HG03064 (cell line): ENCODE results near the gene VPS37D.

Experiments
- ATAC-seq: cut with Tn5 transposase; IDR thresholded peaks from one replicate; pipeline ENCODE4 v1.9.1; 2021; ENCODE audit warnings: low read depth; ENCODE audit not compliant: unreplicated experiment

Gene VPS37D

DNA sequence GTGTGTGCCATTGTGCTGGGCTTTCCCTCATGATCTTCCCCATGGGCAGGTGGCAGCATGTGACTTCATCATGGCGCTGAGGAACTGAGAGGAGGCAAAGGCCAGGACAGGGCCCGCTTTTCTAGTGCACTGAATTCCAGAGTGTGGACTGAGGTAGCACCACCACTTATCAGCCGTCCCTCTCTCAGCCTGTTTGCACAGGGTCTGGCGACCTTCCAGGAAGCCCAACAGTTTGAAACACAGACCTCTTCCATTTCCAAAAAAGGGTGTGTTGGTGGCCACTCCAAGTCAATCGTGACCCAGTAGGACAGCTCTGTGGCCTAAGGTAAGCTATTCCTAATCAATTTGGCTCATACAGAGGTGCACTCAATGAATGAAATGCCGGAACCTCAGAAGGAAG lies 11.2 kb downstream of the VPS37D start:
- no peak for ATAC-seq

DNA sequence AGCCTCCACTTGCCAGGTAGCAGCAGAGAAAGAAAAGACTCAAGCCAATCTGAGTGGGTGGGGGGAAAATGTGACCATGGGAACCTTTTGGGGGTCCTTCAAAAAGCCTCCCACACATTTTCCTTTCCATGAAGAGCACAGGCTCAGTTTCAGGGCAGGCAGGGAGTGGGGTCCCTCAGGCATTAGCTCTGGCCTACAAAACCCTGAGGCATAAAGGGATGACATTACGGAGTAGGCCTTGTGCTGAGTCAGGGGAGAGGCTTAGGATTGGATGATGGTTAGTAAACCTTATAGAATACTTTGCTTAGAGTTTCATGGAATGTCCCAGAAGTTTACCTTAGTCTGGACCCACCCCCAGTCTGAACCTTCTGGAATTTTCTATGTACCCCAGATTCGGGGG lies 12.1 kb downstream of the VPS37D start:
- ATAC-seq, result no peak

DNA sequence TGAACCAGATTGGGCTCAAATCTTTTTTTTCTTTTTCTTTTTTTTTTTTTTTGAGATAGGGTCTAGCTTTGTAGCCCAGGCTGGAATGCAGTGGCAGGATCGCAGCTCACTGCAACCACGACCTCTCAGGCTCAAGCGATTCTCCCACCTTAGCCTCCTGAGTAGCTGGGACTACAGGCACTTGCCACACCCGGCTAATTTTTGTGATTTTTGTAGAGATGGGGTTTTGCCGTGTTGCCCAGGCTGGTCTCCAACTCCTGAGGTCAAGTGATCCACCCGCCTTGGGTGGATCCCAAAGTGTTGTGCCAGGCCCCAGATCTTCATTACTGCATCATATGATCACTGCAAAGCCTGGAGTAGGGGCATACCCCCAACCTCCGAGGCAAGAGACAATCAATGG lies 12.9 kb downstream of the VPS37D start:
- ATAC-seq, result no peak

DNA sequence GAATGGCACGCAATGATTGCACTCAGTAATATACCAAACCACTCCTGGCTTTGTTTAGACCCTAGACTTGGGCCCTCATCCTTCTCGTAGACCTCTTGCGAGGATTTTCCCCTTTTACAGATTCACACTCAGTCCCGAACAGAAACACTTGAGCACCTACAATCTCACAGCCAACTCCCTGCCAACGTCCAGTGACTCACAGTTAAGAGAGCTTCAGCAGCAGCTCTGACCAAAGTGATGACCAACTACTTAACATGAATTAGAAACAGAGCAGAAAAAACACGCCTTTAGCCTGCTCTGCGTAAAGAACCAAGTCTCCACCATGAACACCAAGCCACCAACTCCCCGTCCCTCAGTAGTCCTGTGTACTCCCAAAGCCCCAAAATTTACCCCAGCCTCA lies 13.4 kb downstream of the VPS37D start:
- ATAC-seq, result no peak

DNA sequence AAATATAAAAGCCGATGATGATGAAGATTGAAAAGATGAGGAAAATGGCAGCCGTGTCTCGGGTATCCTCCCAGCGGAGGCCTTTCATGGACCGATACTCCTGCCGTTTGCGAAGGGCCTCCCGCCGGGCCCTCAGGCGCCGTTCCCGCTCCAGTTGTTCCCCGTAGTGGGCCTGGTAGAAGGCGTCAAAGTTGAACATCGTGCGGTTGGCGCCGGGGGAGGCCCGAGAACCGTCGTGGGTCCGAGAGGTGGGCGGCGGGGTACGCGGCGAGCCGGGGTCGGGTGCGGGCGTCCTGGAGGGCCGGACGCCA lies 15.1 kb downstream of the VPS37D start:
- ATAC-seq, result peak; percentile 12

DNA sequence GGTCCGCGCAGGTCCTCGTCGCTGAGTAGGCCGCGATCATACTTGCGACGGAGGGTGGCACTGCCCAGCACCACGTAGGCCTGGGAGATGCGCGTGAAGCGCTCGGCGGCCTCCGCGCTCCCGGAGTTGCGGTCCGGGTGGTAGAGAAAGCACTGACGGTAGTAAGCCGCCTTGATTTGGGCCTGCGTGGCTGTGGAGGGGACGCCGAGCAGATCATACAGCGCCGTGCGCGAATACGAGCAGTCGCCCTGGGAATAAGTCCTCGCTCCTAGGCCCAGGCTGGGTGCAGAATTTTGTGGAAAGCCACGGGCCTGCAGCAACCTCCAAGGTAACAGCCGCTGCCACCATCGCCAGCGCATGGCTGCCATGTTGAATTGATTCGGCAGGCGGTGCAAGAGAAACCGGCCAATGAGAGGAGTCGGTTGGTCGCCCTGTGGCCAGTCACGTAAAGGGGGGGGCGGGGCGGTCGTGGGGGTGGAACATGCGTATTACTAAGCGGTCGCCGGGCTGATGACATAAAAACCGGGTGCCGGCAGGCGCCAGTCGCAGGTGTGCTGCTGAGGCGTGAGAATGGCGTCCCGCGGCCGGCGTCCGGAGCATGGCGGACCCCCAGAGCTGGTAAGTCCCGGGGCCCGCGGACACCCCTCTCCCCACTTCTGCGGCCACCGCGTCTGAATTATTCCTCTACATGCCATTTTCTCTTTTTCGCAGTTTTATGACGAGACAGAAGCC lies 15.6 kb downstream of the VPS37D start, which contains the start of the genes BUD23 and DNAJC30:
Gene BUD23 (plus strand): TSS at position 542 of the 732 bp plus-strand sequence. CDS start 29 bp downstream, at position 571.
Gene DNAJC30 (minus strand): TSS at position 398 of the 732 bp plus-strand sequence. CDS start 30 bp downstream, at position 368.
- peak; percentile 90 for ATAC-seq

DNA sequence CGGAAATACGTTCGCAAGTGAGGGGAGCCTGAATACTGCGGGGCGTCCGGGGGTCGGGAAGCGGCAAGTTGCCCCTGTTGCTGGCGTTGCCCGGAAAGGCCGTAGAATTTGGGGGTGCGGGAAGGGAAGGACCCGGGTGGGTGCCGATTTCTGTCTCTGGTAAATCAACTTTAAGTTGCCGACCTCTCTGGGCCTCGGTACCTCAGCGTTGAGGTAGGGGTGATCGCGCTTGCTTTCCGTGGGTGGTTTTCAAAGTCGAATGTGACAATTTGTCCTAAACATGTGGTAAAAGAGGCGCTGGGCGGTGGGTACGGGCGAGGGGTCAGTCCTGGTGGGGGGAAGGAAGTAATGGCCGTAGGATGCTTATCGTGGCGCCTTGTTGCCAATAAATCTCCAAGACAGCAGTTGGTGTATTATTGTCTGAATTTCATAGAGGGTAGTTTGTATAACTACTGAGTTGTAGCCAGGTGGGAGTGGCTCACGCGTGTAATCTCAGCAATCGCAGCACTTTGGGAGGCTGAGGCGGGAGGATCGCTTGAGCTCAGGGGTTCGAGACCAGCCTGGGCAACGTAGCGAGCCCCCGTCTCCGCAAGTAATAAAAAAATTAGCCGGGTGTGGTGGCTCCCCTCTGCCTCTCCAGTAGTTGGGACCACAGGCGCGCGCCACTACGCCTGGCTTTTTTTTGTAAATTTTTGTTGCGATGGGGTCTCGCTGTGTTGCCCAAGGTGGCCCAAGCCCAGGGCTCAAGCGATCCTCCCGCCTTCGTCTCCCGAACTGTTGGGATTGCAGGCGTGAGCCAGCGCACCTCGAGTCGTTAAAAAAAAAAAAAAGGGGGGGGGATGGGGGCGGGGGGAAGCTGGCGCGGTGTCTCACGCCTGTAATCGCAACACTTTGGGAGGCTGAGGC lies 16.4 kb downstream of the VPS37D start:
- ATAC-seq, result no peak

DNA sequence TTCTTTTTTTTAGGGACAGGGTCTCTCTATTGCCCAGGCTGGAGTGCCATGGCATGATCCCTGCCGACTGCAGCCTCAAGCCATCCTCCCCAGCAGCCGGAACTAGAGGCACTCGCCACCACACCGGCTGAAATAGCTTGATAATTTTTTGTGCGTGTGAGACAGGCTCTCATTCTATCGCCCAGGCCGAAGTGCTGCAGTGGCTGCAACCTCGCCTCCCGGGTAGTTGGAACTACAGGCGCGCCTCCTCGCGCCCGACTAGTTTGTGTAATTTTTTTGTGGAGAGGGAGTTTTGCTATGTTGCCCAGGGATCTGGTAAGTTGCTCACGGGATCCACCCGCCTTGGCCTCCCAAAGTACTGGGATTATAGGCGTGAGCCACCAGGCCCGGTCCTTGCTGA lies 17.7 kb downstream of the VPS37D start:
- no peak for ATAC-seq

DNA sequence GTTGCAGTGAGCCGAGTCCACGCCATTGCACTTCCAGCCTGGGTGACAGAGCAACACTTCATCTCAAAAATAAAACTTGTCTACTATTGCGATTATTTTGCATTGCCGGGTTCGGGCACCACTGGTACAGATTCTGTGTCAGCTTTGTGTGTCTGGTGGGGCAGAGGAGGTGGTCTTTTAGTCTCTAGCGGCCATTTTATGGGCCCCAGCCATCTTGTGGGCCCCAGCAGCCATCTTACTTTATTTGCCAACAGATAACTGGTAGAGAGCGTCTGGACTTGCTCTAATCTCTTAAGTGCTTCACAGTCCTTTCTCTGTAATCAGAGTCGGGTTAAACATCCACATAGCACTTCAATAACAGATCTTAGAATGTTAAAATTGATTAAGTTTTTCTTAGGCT lies 20.7 kb downstream of the VPS37D start:
- ATAC-seq, result no peak

DNA sequence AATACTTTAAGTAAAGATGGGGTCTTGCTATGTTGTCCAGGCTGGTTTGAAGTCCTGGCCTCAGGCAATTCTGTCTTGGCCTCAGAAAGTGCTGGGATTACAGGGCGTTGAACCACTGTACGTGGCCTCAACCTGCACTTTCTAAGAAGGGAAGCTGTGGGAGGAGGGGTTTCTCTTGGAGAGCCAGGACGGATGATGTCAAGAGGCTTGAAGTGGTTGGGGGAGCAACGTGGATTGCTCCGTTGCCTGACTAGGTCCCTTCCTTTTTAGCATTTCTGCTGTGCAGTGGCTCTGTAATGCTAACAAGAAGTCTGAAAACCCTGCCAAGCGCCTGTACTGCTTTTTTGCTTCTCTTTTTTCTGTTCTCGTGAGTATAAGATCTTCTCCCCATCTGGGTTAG lies 23.0 kb downstream of the VPS37D start:
- ATAC-seq, result no peak

DNA sequence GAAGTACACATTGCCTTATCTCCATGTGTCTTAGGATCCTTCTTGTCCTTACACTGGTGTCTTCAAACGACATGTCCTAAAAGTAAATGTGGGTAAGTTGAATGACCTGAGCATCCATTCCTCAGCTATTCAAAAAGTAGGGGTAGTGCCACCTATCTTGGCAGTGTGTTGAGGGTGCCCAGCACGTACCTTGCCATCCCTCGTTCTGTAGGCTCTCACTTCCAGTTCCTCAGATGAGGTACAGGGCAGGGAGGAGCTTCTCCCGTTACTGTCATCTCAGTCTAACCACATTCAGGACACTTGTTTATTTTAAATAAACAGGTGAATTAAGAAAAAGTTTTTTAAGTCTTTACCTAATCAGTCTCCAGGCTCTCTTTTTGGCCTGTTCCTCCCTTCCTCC lies 28.7 kb downstream of the VPS37D start:
- ATAC-seq, result no peak

DNA sequence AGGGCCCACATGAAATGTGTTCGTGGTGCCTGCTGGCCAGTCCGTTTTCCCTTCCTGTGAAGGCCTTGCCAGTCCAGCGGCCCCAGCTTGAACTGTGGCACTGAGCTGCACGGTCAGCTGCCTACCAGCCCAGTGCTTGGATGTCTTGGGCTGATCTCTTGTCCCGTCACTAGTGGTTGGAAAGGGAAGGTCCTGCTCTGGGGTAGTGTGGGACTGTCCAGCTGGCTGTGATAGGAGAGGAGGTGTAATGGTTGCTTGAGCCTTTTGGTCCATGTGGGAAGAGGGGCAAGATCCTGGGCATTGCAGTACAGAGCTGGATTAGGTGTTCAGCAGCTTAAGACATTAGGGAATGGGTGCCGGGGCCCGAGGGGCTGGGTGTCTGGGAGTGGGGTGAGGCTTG lies 30.8 kb downstream of the VPS37D start:
- ATAC-seq, result no peak

DNA sequence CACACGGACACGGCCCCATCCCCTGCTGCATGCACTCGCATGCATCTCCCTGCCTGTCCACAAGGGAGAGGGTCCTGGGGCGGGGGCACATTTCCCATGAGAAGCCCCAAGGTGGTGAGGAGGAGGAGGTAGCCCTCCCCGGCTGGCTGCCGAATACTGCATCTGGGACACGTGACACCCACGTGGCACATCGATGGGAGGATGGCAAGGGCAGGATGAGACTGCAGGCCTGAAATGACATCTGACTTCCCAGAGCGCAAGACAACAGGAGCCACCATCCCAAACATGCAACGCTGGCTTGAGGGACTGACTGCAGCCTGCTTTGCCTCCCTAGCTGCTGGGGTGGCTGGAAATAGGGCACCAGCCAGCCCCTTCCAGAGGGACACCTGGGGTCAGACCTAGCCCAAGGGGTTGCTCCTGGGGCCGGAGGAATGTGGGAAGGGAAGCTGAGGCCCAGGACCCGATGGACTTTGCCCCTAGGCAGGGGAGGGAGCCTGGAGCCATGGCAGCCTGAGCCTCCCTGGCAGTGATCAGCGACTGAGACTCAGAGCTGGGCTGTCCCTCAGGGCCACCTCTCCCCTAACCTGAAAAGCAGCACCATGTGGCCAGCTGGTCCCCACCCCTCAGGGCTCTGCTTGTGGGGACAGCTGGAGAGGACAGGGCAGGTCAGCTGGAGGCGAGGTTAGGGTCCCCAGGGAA lies 31.9 kb downstream of the VPS37D start:
- ATAC-seq, result no peak

DNA sequence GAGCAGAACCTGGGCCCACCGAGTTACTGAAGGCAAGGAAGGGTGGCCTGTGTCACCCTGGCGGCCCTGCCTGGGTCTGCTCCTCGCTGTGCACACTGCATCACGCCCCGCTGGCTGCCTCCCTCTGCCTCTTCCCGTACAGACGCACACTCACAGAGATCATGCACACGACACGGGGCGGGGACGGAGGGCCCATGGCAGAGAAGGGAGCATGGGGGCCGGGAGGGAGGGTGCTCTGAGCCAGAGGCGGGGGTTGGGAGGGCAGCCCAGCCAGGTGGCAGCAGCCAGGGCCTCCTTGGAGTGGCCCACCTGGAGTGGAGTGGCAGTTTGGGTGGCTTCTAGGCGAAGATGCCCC lies 32.4 kb downstream of the VPS37D start:
- ATAC-seq, result no peak

DNA sequence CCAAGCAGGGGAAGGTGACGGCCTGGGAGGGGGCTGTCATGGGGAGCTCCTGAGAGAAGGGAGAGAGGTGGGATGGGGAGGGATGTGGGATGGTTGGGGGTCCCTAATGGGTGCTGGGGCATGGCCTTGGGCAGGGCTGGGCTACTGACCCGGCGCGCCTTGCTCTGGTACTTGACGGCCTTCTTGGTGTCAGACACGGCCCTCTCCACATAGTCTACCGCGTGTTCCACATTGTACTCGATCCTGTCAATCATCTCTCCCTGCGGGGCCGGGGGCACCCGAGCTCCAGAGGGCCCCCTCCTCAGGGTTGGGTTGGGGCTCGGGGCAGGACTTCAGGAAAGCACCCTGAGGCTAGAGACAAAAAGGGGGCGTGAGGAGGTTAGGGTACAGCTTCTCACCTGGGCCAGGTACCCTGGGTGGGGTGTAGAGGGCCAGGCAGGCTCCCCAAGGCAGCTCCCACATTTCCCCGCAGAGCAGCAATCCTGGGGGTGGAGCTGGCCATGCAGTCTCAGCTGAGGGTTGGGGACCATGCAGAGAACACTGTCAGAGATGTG lies 33.0 kb downstream of the VPS37D start:
- ATAC-seq, result no peak

DNA sequence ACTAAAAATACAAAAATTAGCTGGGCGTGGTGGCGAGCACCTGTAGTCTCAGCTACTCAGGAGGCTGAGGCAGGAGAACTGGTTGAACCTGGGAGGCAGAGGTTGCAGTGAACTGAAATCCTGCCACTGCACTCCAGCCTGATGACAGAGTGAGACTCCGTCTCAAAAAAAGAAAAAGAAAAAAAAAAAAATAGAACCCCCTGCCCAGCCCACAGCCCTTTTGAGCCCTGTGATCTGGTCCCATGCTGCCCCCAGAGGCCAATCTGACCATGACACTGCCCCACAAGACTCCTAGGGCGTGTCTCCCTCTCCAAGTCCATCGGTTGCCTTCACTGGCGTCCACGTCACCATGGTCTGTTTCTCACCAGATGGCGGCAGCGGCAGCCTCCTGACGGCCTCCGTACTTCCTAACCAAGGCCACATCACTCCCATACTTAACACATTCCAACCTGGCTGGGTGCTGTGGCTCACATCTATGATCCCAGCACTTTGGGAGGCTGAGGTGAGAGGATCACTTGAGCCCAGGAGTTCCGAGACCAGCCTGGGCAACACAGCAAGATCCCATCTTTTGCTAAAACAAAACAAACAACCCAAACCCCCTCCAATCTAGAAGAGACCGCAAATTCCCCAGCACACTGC lies 33.8 kb downstream of the VPS37D start:
- ATAC-seq, result no peak

DNA sequence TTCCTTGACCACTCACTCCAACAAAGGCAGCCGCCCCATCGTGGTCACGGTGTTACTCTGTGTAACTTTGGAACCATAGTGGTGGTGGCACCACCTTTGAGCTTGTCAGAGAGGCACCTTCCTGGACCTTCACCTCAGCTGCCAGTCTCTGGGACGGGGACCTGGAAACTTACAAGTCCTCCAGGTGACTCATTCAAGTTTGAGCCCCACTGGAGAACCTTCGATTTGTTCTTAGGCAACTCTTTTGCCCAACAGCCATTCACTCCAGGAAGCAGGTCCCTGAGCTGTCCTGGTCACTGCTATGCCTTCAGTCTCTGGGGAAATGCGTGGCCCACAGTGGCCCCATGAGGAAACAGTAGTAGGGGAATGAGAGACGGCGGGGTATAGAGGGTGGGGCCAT lies 34.6 kb downstream of the VPS37D start:
- ATAC-seq, result no peak

DNA sequence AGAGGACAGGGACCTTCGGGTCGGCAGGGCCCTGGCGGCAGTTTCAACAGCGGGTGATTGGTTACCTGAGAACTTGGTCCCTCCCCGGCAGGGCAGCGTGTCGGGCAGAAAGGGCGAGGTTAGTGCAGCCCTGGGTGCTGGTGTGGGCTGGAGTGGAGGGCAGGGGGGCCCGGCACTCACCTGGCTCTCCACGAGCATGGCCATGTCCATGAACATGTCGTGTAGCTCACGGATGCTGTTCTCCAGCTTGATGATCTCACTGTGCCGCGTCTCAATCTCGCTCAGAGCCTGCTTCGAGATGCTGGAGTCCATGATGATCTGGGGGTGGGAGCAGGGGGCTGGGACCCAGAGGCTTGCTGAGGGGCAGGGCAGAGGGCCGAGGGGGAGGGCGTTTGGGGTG lies 35.0 kb downstream of the VPS37D start:
- no peak for ATAC-seq

DNA sequence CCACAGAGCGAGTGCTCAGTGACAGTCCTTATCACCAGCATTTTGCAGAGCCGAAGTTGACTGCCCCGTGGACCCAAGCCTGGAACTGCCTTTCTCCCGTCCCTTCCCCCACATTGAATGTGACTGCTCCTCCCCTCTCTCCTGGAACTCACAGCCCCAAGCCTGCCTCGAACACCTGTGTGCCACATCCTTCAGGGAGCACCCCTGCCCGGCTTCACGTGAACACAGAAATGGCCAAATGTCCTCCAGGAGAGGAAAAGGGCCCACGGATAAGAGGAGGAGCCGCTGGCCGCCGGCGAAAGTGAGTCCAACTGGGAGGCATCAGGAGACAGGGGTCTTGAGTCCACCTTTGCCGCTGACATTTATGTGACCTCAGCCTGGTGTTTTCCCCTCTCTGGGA lies 35.6 kb downstream of the VPS37D start:
- no peak for ATAC-seq

DNA sequence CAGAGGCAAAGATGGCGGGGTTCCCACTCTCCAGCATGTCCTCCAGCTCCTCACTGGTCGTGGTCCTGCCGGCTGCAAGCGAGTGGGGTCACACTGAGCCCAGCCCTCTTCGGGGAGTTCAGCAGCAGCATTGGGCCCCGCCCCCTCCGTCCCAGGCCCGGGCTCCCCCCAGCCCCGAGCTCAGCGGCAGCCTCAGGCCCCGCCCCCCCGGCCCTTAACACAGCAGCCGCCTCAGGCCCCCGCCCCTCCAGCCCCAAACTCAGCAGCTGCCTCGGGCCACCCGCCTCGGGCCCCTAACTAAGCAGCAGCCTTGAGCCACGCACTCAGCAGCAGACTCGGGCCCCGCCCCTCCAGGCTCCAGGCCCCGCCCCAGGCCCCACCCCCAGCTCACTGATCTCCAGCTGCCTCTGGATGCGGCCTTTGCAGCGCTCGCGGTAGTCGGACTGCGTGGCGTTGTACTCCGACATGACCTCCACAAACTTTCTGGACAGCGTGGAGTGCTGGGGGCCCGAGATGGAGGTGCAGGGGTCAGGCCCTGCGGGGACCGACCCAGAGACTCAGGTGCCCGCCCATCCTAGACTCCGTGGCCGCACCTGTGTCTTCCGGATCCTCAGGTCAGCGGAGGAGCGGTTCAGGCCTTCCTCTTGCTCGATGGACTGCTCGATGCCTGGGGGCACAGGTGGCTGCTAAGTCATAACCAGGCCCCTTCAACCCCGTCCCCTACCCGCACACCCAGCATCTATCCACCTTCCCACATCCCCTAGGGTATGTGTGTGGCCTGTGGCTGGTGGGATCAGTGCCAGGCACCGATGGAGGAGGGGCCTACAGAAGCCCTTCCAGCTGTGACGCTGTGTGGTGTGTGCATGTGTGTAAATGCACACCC lies 36.4 kb downstream of the VPS37D start:
- no peak for ATAC-seq
